BLaER1 treated with 17β-estradiol and CSF1 and Interleukin-3, amounts not matched to agents 10 nM and 100 nM (cell line): Measurements from ENCODE around the gene ZNF280B.

Experiments used
- H3K27ac ChIP-seq, 11 experiments: shearing (Covaris generic); formaldehyde crosslinking; 2 replicates each; pipeline ENCODE4 v1.8.1; 2022
- H3K27me3 ChIP-seq, 11 experiments: shearing (Covaris generic); formaldehyde crosslinking; 2 replicates each; pipeline ENCODE4 v1.8.1; 2022
- H3K36me3 ChIP-seq, 11 experiments: shearing (Covaris generic); formaldehyde crosslinking; 2 replicates each; pipeline ENCODE4 v1.8.1; 2022
- H3K4me1 ChIP-seq, 10 experiments: shearing (Covaris generic); formaldehyde crosslinking; 2 replicates each; pipeline ENCODE4 v1.8.1; 2022
- H3K4me2 ChIP-seq, 11 experiments: shearing (Covaris generic); formaldehyde crosslinking; 2 replicates each; pipeline ENCODE4 v1.8.1; 2022
- H3K4me3 ChIP-seq, 10 experiments: shearing (Covaris generic); formaldehyde crosslinking; 2 replicates each; pipeline ENCODE4 v1.8.1; 2022
- H3K9ac ChIP-seq, 11 experiments: shearing (Covaris generic); formaldehyde crosslinking; 2 replicates each; pipeline ENCODE4 v1.8.1; 2022
- H3K9me3 ChIP-seq, 11 experiments: shearing (Covaris generic); formaldehyde crosslinking; replicated peaks in 1 of 11; 2 replicates each; pipeline ENCODE4 v1.8.1; 2022
- H4K20me1 ChIP-seq, 11 experiments: shearing (Covaris generic); formaldehyde crosslinking; 2 replicates each; pipeline ENCODE4 v1.8.1; 2022
- Cebpa-rat ChIP-seq, 11 experiments: shearing (Covaris generic); IDR thresholded peaks; 2 replicates each; pipeline ENCODE4 v1.8.1; 2022

The ZNF280B gene

GRCh38 chr22:22465094-22465602, 43.4 kb downstream of the ZNF280B start:
- no peak overlapping the region for H3K27ac ChIP-seq
- no peaks in the 10 kb centered on the region for H3K27me3 ChIP-seq
- H3K4me3 ChIP-seq: no peak overlapping the region
- no peak overlapping the region for H3K9ac ChIP-seq
- no peak overlapping the region for H3K4me2 ChIP-seq
- no peak for TF ChIP-seq Cebpa-rat (IDR thresholded peaks at IDR 0.05)
- peaks cover 0 to 11% (median 6%) of the 10 kb centered on the region in 10 experiments; a peak in 8 of 20 replicates for H3K4me1 ChIP-seq
- no peaks in the 10 kb centered on the region for H4K20me1 ChIP-seq
- peaks cover 32 to 42% (median 37%) of the 10 kb centered on the region in 11 experiments for H3K9me3 ChIP-seq
- no peaks in the 10 kb centered on the region for H3K36me3 ChIP-seq

- Histone ChIP-seq H3K27me3 (no peaks in the 10 kb centered on the region), H3K9ac (no peak overlapping the region), H3K4me1 (peaks cover 0 to 11% (median 6%) of the 10 kb centered on the region in 10 experiments; a peak in 8 of 20 replicates), H3K4me3 (no peak overlapping the region), H4K20me1 (no peaks in the 10 kb centered on the region), H3K9me3 (peaks cover 32 to 42% (median 37%) of the 10 kb centered on the region in 11 experiments), H3K36me3 (peaks cover 0 to 2% (median 0%) of the 10 kb centered on the region in 11 experiments; a peak in 2 of 22 replicates), H3K4me2 (no peak overlapping the region), H3K27ac (no peak overlapping the region)
- no peak for TF ChIP-seq Cebpa-rat (IDR thresholded peaks at IDR 0.05)
Observed at GRCh38 chr22:22464541-22465054, 43.9 kb downstream of the ZNF280B start.

GRCh38 chr22:22463855-22464540, 44.5 kb downstream of the ZNF280B start:
- Histone ChIP-seq H3K27ac (no peak overlapping the region), H3K4me3 (no peak overlapping the region), H3K27me3 (no peaks in the 10 kb centered on the region), H4K20me1 (no peaks in the 10 kb centered on the region), H3K9me3 (peaks cover 32 to 42% (median 37%) of the 10 kb centered on the region in 11 experiments), H3K4me2 (peak overlapping the region in 6 of 11 experiments; percentile 2 to 50 (median 26); a peak in 7 of 22 replicates), H3K4me1 (peaks cover 0 to 11% (median 6%) of the 10 kb centered on the region in 10 experiments; a peak in 8 of 20 replicates), H3K9ac (no peak overlapping the region), H3K36me3 (peaks cover 0 to 5% (median 0%) of the 10 kb centered on the region in 11 experiments; a peak in 2 of 22 replicates)
- no peak for TF ChIP-seq Cebpa-rat (IDR thresholded peaks at IDR 0.05)

GRCh38 chr22:22462813-22463567, 45.6 kb downstream of the ZNF280B start:
- Histone ChIP-seq H3K9me3 (peaks cover 32 to 42% (median 37%) of the 10 kb centered on the region in 11 experiments), H3K27ac (no peak overlapping the region), H3K9ac (no peak overlapping the region), H3K4me2 (peak overlapping the region in 2 of 11 experiments; percentile 23 to 50; a peak in 4 of 22 replicates), H3K36me3 (peaks cover 0 to 5% (median 0%) of the 10 kb centered on the region in 11 experiments; a peak in 2 of 22 replicates), H3K27me3 (no peaks in the 10 kb centered on the region), H4K20me1 (no peaks in the 10 kb centered on the region), H3K4me1 (peaks cover 0 to 11% (median 6%) of the 10 kb centered on the region in 10 experiments; a peak in 8 of 20 replicates), H3K4me3 (no peak overlapping the region)
- no peak for TF ChIP-seq Cebpa-rat (IDR thresholded peaks at IDR 0.05)

- Histone ChIP-seq H3K9ac (no peak overlapping the region), H3K4me3 (no peak overlapping the region), H3K4me2 (no peak overlapping the region), H3K36me3 (peaks cover 0 to 5% (median 0%) of the 10 kb centered on the region in 11 experiments; a peak in 2 of 22 replicates), H3K9me3 (peaks cover 39 to 45% (median 42%) of the 10 kb centered on the region in 11 experiments), H3K27me3 (no peaks in the 10 kb centered on the region), H3K4me1 (peaks cover 0 to 11% (median 6%) of the 10 kb centered on the region in 10 experiments; a peak in 8 of 20 replicates), H4K20me1 (no peaks in the 10 kb centered on the region), H3K27ac (no peak overlapping the region)
- TF ChIP-seq Cebpa-rat (IDR thresholded peaks at IDR 0.05): no peak
Observed at GRCh38 chr22:22461583-22461982, 47.0 kb downstream of the ZNF280B start.

- Histone ChIP-seq H3K4me1 (peaks cover 0 to 11% (median 6%) of the 10 kb centered on the region in 10 experiments; a peak in 8 of 20 replicates), H3K9me3 (peaks cover 44 to 49% (median 47%) of the 10 kb centered on the region in 11 experiments), H3K36me3 (peaks cover 0 to 5% (median 0%) of the 10 kb centered on the region in 11 experiments; a peak in 2 of 22 replicates), H4K20me1 (no peaks in the 10 kb centered on the region), H3K4me3 (no peak overlapping the region), H3K27me3 (no peaks in the 10 kb centered on the region), H3K27ac (no peak overlapping the region), H3K4me2 (no peak overlapping the region), H3K9ac (no peak overlapping the region)
- TF ChIP-seq Cebpa-rat (IDR thresholded peaks at IDR 0.05): no peak
Observed at GRCh38 chr22:22461111-22461510, 47.4 kb downstream of the ZNF280B start.

GRCh38 chr22:22460635-22461034, 47.9 kb downstream of the ZNF280B start:
- H4K20me1 ChIP-seq: no peaks in the 10 kb centered on the region
- peaks cover 0 to 11% (median 6%) of the 10 kb centered on the region in 10 experiments; a peak in 8 of 20 replicates for H3K4me1 ChIP-seq
- peaks cover 45 to 54% (median 51%) of the 10 kb centered on the region in 11 experiments for H3K9me3 ChIP-seq
- H3K4me2 ChIP-seq: no peak overlapping the region
- no peak overlapping the region for H3K9ac ChIP-seq
- H3K4me3 ChIP-seq: no peak overlapping the region
- H3K27me3 ChIP-seq: no peaks in the 10 kb centered on the region
- H3K27ac ChIP-seq: no peak overlapping the region
- peaks cover 0 to 5% (median 0%) of the 10 kb centered on the region in 11 experiments; a peak in 2 of 22 replicates for H3K36me3 ChIP-seq
- no peak for TF ChIP-seq Cebpa-rat (IDR thresholded peaks at IDR 0.05)

- Histone ChIP-seq H3K9me3 (peaks cover 45 to 60% (median 53%) of the 10 kb centered on the region in 11 experiments), H3K4me3 (peak overlapping the region in 1 of 10 experiments; percentile 8; a peak in 1 of 20 replicates), H3K4me1 (peaks cover 0 to 11% (median 6%) of the 10 kb centered on the region in 10 experiments; a peak in 8 of 20 replicates), H3K36me3 (peaks cover 0 to 5% (median 0%) of the 10 kb centered on the region in 11 experiments; a peak in 2 of 22 replicates), H4K20me1 (no peaks in the 10 kb centered on the region), H3K9ac (no peak overlapping the region), H3K4me2 (no peak overlapping the region), H3K27me3 (no peaks in the 10 kb centered on the region), H3K27ac (no peak overlapping the region)
- TF ChIP-seq Cebpa-rat (IDR thresholded peaks at IDR 0.05): no peak
Observed at GRCh38 chr22:22460060-22460459, 48.5 kb downstream of the ZNF280B start.
